Fibroblast of villous mesenchyme (primary cell): ENCODE results near the gene ARHGAP45. TPM values are rescaled to one million over a fixed set of nuclear protein-coding genes. Genes with fewer than 3 reads are reported as not detected.
"Not testable (repeated sequence)": the region's sequence is repeated elsewhere in the genome, so short reads cannot be mapped to it uniquely, and the experiment has no call there.

Source experiments
- DNase-seq: peaks from one replicate; pipeline ENCODE4 v3.0.0-alpha.2; 2010; ENCODE audit warnings: low read depth
- H3K4me3 ChIP-seq: 2 replicates; pipeline ENCODE4 v1.5.1; 2011; ENCODE audit warnings: low read depth, mild to moderate bottlenecking, low read length
- total RNA-seq: library from RNA; depleted of rRNA; stranded (reverse); fragments of >200 nt; gene quantifications from 2 replicates; pipeline ENCODE4 v1.2.3, GENCODE V29; 2012
- TF ChIP-seq, protein P1 (sequence below): IDR thresholded peaks from 2 replicates; pipeline ENCODE4 v1.5.1; 2012; ENCODE audit warnings: low read depth, mild to moderate bottlenecking, low read length; ENCODE audit not compliant: insufficient read depth

Gene ARHGAP45
- total RNA-seq, 1 donor: 0.43 TPM

GRCh38 chr19:1128106-1128505, 61.1 kb downstream of the ARHGAP45 start:
- TF ChIP-seq, protein P1, sequence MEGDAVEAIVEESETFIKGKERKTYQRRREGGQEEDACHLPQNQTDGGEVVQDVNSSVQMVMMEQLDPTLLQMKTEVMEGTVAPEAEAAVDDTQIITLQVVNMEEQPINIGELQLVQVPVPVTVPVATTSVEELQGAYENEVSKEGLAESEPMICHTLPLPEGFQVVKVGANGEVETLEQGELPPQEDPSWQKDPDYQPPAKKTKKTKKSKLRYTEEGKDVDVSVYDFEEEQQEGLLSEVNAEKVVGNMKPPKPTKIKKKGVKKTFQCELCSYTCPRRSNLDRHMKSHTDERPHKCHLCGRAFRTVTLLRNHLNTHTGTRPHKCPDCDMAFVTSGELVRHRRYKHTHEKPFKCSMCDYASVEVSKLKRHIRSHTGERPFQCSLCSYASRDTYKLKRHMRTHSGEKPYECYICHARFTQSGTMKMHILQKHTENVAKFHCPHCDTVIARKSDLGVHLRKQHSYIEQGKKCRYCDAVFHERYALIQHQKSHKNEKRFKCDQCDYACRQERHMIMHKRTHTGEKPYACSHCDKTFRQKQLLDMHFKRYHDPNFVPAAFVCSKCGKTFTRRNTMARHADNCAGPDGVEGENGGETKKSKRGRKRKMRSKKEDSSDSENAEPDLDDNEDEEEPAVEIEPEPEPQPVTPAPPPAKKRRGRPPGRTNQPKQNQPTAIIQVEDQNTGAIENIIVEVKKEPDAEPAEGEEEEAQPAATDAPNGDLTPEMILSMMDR: no peak
- no peak for DNase-seq
- no peak overlapping the region for H3K4me3 ChIP-seq

DNA sequence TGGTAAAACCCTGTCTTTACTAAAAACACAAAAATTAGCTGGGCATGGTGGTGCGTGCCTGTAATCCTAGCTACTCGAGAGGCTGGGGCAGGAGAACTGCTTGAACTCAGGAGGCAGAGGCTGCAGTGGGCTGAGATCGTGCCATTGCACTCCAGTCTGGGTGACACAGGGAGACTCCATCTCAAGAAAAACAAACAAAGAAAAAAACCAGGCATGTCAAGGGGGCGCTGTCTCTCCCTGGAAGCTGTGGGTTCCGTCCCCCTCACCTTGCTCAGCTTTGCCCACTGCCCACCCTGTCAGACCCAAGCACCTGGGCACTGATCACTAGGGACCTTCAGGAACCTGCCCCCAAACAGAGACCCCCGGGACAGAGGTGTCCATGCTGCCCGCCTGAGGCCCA, 62.1 kb downstream of the ARHGAP45 start:
- not testable (repeated sequence) for H3K4me3 ChIP-seq, DNase-seq

GRCh38 chr19:1129535-1129934, 62.6 kb downstream of the ARHGAP45 start:
- TF ChIP-seq, protein P1: no peak
- H3K4me3 ChIP-seq: no peak overlapping the region
- DNase-seq: no peak

DNA sequence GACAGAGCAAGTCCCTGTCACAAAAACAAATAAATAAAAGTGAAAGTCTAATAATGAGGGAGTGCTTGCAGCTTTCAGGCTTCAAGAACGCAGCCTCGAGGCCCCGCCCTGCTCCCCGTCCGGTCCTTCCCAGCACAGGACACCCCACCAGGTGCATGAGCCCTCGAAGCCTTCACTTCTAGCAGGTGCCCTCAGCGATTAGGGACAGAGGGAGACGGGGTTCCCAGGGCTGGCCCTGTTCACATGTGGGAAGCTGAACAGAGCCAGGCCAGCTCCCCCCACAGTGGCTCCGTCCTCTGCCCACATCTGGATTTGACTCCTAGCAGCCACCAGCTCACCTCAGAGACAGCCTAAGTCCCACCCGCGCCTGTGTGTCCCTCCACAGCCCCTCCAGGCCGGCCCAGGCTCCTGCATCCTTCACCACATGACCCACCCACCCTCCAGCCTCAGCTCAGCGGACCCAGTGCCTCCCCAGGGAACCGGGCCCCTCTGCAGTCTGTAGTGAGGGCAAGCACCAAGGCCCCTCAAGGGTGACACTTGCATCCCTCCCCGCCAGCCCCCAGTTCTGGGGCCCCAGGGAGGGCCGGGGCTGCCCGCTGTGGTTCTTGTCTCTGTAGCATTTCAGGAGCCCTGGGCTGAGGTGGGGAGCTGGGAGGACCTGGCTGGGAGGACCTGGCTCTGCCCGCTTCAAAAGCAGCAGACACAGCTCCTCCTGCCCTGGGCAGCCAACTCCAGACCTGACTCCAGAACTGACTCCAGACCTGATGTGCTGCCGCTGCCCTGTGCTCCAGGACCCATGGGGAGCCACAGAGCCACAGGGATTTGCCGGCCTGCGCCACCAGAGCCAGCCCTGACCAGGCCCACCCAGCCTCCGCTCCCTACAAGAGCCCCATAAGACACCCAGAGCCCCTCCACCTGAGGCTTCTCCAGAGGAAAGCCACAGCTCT, 64.1 kb downstream of the ARHGAP45 start:
- H3K4me3 ChIP-seq: peak overlapping the region; percentile 72
- TF ChIP-seq, protein P1: no peak
- no peak for DNase-seq

DNA sequence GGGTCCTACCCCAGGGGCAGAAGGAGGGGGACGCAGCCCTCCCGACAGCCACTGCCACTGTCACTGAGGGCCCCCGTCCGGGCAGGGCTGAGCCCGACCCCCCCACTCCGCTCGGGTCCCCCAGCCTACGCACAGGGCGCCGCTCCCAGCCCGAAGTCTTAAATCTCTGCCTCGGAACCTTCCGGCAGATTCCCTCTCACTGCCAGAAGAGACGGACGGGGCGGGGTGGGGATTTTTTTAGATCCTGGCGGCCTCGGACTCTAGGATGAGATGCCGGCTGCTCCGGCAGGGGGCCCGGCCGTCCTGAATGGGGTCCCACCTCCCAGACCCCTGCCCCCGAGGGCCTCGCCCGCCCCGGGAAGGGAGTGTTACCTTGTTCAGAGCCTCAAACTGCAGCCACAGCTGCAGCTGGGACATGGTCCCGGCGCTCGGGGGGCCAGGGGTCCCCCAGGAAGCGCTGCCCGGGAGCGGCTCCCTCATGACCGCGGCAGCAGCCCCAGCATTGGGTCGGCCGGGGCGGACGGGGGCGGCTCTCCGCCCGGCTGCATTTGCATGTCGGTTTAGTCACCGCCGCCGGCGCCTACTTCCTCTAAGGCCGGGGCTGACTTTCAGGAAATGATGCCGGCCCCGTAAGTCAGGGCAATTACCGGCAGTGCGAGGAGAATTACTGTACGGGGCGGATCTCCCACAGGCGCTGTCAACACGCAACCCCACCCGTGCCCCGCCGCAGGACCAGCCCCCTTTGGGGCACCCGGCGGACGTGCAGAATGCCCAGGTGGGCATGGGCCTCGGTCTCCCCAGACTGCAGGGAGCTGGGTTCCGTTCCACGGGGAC, 65.0 kb downstream of the ARHGAP45 start:
- TF ChIP-seq, protein P1: peak; percentile 28
- peak; percentile 94 for DNase-seq
- peak overlapping the region; percentile 72 for H3K4me3 ChIP-seq

GRCh38 chr19:1132552-1133383, 65.8 kb downstream of the ARHGAP45 start:
- TF ChIP-seq, protein P1: no peak
- H3K4me3 ChIP-seq: peak overlapping the region; percentile 72
- peak; percentile 45 for DNase-seq
